Stimulated activated CD4-positive, alpha-beta T cell treated with anti-CD3 and anti-CD28 coated beads, Interleukin-4, amount 100 ng/mL, for 24 hours (primary cell): Measurements from ENCODE around the gene SLC33A1.

Experiments used
- DNase-seq: peaks from one replicate; pipeline ENCODE4 v3.0.0-alpha.2; 2020

Gene SLC33A1

DNA sequence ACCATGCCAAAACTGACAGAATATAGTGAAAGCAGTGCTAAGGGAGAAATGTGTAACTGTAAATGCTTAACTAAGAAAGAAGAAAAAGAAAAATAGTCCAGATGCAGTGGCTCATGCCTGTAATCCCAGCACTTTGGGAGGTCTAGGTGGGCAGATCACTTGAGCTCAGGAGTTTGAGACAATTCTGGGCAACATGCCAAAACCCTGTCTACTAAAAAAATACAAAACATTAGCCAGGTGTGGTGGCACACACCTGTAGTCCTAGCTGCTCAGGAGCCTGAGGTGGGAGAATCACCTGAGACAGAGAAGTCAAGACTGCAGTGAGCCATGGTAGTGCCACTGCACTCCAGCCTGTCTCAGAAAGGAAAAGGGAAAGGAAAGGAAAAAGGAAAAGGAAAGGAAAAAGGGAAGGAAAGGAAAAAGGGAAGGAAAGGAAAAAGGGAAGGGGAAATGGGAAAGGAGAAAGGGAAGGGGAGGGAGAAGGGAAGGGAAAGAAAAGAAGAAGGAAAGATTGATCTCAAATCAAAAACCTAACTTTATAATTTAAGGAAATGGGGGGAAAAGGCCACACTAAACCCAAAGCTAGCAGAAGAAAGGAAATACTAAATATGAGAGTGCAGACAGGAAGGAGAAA lies 68.4 kb downstream of the SLC33A1 start:
- no peak for DNase-seq

DNA sequence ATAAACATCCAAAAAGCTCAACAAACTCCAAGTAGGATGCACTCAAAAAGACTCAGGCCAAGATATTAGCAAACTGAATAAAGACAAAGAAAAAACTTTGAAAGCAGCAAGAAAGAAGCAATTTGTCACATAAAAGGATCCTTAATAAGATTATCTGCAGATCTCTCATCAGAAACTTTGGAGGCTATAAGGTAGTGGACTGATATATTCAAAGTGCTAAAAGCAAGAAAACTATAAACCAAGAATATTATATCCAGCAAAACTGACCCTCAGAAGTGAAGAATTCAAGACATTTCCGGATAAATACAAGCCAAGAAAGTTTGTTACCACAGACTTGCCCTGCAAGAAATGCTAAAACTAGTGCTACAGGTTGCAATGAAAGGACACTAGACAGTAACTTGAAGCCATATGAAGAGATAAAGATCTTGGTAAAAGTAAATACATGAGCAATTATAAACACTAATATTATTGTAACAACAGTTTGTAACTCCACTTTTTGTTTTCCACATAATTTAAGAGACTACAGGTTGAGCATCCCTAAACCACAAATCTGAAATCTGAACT lies 71.8 kb downstream of the SLC33A1 start:
- DNase-seq = no peak

DNA sequence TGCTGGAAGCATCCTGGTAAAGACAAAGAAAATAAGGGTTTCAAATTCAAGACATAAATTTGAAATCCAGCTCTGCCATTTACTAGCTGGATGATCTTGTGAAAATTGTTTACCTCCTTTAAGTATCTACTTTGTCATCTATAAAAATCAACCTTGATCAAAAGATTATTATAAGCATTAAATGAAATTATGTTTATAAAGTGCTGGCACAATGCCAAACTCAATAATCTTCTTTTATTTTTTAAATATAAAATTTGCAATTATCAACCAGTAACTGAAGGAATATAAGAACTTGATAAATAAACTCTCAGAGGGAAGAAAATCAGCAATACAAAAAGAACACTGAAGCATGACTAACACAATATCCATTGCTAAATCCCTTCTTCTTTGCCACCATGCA lies 73.9 kb downstream of the SLC33A1 start:
- no peak for DNase-seq

- no peak for DNase-seq
Measured at GRCh38 chr3:155778462-155778861, 75.8 kb downstream of the SLC33A1 start.

DNA sequence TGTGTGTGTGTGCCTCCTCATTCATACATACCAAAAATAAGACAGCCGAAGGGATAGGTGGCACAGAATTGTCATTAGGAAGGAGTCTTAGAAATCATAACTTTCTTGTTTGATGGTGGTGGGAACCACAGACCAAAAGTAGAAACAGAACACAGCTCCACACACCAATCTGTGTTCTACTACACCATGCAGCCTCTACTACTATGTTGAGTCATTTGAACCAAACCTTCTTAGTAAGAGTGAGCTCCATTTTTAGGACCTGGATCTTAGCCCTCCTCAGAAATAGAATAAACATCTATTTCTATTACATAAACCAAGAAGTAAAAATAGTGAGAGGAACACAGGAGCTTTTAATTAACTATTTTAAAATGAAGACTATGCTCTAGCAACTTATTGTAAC lies 81.4 kb downstream of the SLC33A1 start:
- DNase-seq = no peak

- no peak for DNase-seq
Measured at GRCh38 chr3:155771126-155771525, 83.1 kb downstream of the SLC33A1 start.
